AG09309 (cell line): ENCODE results near the gene MED17.
A peak's percentile ranks its signal among the peaks of the same experiment; 100 is the strongest.
"Not testable (repeated sequence)": the region's sequence is repeated elsewhere in the genome, so short reads cannot be mapped to it uniquely, and the experiment has no call there.

Source experiments
- DNase-seq: peaks from one replicate; pipeline ENCODE4 v3.0.0-alpha.2; 2010; ENCODE audit warnings: low read depth
- H3K4me3 ChIP-seq: 2 replicates; pipeline ENCODE4 v1.5.1; 2011; ENCODE audit warnings: mild to moderate bottlenecking, low read depth, low read length, moderate library complexity; ENCODE audit not compliant: control insufficient read depth
- TF ChIP-seq, protein P1 (sequence below): IDR thresholded peaks from 2 replicates; pipeline ENCODE4 v1.5.1; 2011; ENCODE audit warnings: mild to moderate bottlenecking, low read depth, low read length, inconsistent platforms; ENCODE audit not compliant: insufficient read depth, control insufficient read depth; ENCODE audit errors: missing control alignments

MED17 gene

DNA sequence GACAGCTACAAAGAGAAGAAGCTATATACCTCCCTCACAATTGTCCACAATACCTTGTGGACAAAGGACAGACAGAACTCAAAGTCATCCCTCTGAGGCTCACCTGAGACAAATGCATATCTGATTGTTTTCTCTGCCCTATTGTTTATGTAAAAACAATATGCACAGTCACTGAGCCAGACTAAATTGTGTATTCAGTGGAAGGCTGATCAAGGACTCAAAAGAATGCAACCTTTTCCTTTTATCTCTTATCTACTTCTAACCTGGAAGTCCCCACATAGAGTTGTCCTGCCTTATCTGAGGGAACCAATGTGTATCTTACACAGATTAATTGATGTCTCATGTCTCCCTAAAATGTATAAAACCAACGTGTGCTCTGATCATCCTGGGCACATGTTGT lies 13.9 kb upstream of the MED17 start:
- TF ChIP-seq, protein P1, sequence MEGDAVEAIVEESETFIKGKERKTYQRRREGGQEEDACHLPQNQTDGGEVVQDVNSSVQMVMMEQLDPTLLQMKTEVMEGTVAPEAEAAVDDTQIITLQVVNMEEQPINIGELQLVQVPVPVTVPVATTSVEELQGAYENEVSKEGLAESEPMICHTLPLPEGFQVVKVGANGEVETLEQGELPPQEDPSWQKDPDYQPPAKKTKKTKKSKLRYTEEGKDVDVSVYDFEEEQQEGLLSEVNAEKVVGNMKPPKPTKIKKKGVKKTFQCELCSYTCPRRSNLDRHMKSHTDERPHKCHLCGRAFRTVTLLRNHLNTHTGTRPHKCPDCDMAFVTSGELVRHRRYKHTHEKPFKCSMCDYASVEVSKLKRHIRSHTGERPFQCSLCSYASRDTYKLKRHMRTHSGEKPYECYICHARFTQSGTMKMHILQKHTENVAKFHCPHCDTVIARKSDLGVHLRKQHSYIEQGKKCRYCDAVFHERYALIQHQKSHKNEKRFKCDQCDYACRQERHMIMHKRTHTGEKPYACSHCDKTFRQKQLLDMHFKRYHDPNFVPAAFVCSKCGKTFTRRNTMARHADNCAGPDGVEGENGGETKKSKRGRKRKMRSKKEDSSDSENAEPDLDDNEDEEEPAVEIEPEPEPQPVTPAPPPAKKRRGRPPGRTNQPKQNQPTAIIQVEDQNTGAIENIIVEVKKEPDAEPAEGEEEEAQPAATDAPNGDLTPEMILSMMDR = no peak
- no peak for DNase-seq
- H3K4me3 ChIP-seq = no peak overlapping the region

DNA sequence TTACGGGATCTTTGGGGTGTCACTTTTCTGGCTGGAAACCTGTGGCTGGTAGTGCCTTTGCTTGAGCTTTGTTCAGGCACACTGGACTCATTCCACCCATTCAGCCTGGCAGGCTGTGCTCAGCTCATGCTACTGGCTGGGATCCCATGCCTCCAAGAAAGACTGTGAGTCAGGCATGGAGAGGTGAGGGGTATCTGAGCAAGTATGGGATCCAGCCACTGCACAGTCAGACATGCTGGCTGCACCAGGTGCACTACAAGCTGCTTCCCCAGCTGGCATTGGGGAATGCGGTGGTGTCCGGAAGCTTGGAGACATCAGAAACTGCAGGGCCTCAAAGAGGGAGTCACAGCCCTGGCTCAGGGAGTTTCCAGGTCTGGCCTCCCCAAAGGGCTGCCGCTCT lies 12.0 kb upstream of the MED17 start:
- no peak overlapping the region for H3K4me3 ChIP-seq
- TF ChIP-seq, protein P1 = no peak
- DNase-seq = no peak

DNA sequence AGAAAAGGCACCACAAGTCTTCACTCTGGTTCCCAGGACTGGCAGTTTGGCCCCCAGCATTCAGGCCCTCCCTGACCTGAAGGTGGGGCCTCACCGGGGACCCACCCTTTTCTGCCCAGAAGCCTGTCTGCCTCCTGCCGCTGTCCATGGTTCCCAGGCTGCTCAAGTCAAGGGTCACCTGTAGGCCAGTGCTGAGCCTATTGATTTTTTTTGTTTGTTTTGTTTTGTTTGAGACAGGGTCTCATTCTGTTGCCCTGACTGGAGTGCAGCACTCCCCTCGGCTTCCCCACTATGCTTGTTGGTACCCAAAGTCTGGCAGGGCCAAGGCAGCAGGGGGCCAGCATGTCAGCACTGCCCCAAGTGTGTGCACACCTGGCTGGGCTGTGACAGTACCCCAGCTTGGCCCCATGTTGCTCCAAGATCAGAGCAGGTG lies 11.0 kb upstream of the MED17 start:
- TF ChIP-seq, protein P1 = no peak
- H3K4me3 ChIP-seq = no peak overlapping the region
- DNase-seq = no peak

DNA sequence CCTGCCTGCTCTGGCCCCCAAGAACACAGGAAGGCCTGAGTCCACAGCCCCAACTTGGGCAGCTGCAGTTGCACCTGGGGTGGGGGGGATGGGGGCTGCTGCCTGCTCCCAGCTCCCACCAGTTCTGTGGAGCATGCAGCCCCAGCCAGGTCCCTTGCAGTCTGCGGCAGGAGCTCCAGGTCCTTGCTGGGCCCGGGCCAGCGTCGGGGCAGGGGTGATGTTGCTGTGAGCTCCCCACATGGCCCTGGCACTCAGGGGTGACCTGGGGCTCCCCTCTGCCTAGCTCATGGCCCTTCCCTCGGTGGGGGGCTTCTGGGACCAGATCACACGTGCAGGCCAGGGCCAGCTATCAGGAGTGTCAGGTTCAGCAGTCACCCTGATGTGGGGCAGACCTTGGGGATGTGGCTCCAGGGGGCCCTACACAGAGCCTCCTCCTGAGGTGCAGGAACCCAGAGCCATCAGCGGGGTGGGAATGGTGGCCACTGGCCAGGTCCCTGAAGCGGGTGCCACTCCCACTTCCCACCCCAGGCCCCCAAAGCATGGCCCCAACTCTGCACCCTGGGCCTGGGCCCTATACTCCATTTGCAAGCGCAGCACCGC lies 10.4 kb upstream of the MED17 start:
- DNase-seq = no peak
- TF ChIP-seq, protein P1 = no peak
- H3K4me3 ChIP-seq = no peak overlapping the region

DNA sequence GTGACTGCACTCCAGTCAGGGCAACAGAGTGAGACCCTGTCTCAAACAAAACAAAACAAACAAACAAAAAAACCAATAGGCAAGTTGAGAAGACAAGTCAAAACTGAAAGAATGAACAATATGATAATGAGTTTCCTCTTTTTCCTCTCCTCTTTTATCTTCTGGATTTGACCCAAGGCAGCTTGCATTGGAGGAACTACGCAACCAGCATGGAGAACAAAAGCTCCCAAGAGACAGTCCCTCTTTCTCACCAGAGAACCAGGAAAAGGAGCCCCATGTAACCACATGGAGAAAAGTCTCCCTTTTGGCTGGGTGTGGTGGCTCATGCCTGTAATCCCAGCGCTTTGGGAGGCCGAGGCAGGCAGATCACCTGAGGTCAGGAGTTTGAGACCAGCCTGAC lies 9.5 kb upstream of the MED17 start:
- H3K4me3 ChIP-seq, DNase-seq: not testable (repeated sequence)

DNA sequence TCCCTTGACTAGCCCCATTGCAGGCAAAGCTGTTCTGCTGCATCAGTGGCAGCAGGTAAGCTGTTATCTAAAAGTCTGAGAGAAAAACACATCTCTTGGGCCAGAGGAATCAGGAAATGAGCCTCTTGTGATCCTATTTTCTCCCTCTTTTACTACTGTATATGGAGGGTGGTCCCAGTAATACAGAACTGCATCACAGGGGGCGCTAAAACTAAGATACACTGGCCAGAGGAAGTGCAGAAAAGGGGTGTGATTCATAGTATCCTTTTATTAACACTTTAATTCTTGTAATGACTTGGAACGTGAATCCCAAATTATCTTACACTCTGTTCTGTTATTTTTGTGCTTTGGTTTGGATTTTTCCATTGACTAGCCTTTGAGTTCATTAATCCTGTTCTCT lies 8.8 kb upstream of the MED17 start:
- TF ChIP-seq, protein P1 = peak; percentile 5
- no peak overlapping the region for H3K4me3 ChIP-seq
- no peak for DNase-seq

DNA sequence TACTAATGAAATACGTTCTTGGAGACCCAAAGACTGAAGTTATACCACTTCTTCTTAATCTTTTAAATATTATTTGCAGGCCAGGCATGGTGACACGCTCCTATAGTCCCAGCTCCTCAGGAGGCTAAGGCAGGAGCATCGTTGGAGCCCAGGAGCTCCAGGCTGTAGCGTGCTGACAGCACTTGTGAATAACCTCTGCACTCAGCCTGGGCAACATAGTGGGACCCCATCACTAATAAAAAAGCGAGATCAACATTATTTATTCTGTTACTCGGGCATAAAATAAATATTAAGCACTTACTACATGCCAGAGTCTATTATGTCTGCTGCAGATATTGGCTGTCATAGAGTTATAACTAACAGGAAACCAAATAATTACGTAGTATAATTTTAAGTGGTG lies 720 bp upstream of the MED17 start:
- H3K4me3 ChIP-seq = peak overlapping the region; percentile 91
- no peak for DNase-seq
- TF ChIP-seq, protein P1 = no peak
